HG03066 (cell line): ENCODE data around the gene PGS1.

Source experiments
- ATAC-seq: cut with Tn5 transposase; IDR thresholded peaks from one replicate; pipeline ENCODE4 v1.9.1; 2021; ENCODE audit warnings: low read depth; ENCODE audit not compliant: unreplicated experiment

The PGS1 gene

DNA sequence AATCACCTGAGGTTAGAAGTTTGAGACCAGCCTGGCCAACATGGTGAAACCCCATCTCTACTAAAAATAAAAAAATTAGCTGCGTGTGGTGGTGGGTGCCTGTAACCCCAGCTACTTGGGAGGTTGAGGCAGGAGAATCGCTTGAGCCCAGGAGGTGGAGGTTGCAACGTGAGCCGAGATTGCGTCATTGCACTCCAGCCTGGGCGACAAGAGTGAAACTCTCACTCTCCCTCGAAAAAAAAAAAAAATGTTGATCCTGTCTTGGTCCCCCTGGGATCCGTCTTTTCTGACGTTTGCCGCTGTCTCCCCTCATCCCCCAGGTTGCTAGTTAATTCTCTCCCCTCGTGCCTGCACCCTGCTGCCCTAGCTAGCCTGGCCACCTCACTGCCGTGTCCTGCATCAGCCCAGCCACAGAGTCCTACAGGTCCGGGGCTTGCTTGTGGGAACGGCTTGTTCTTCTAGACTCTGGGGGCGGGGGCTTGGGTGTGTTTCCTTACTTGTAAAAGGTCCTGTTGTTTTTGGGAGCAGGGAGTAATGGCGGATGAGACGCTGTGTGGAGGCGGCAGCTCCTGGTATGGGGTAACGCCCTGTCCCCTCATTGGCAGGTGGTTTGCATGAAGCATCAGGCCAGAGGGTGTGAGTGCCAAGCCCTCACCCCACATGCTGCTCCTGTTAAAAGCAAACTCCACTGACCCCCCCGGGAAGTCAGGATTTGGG is 44.6 kb downstream of the PGS1 start:
- no peak for ATAC-seq

DNA sequence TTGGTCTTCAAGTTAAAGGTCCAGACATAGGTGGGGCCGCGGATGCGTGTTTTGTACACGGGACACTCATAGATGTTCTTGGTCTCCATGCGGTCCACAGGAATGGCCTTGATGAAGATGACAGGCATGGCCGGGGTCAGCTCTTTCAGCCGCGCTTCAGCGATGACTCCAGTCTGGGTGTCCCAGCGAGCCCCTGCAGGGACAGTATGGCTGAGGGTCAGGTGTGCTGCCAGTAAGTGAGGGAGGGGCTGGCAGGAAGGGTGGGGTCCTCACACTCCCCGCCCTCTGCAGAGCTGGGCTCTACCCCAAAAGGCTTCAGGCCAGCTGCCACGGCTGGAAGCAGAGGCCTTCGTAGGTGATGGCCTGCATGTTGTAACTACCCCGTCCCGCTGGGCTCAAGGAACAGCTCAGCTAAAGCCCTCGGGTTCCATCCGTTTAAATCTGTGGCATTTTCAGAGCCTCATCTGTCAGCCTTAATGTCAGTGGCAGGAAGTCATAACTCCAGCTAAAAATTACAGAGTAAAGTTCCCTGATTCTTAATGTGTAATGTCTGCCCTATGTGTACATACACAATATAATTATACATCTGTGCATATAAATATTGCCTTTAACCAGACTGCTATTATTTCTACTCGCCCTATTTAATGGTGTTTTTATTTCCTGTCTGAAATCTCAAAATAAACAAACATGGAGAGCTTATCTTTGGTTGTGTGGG is 45.7 kb downstream of the PGS1 start:
- ATAC-seq: no peak

DNA sequence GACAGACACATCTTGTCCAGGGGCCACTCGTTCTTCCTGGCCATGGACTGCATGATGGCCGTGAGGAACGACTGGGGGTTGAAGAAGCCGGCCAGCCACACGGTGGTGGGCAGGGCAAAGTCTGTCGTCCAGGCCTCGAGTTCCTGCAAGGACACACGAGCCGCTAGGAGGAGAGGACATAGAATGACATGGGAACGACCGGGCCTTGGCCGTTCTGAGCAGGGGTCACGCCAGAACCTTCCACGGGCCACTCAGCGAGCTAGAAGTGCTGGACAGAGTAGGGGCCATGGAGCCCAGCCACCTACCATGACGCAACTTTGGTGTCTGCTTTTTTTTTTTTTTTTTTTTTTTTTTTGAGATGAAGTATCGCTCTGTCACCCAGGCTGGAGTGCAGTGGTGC is 47.0 kb downstream of the PGS1 start:
- ATAC-seq: no peak

DNA sequence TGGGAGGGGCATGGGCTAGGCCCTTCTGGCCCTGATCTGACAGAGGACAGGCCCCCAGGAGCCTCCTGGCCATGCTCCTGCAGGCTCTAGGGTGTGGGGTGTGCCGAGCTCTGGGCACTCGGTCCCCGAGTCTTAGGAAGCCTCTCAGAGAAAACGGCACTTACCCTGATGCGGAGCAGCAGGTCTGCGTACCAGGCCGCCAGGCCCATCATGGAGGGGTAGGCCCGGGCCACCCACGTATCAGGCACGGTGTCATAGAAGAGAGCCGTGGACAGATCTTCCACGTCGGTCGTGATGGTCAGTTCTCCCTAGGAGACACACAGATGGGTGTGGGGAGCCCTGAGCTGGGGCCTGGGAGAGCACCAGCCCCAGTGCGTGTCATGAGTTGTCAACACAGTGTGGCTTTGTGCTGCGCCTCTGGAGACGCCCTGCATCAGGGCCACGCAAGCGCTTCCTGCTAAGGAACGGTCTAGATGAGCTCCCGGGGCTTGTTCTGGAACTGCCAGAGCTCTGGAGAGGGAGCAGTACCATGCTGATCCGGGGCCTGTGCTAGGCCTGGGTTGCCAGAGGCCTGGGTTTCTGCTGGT is 47.9 kb downstream of the PGS1 start:
- no peak for ATAC-seq

DNA sequence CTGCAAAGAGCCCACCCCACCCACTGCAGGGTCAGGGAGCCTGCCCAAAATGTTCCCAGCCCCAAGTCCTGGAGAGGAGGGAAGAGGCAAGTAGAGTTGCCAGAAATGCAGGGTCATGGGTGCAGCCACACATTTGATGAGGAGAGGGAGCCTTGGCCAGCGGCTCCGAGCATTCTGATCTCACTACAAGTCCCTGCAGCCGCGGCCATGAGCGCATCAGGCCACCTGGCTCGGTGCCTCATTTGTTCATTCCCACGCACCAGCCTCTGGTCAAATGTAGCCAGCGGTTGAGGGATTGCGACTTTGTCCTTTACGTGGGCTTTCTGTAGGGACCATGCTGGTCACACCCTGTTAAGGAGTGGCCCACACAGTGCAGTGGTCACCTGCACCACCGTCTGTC is 48.7 kb downstream of the PGS1 start:
- ATAC-seq: no peak

DNA sequence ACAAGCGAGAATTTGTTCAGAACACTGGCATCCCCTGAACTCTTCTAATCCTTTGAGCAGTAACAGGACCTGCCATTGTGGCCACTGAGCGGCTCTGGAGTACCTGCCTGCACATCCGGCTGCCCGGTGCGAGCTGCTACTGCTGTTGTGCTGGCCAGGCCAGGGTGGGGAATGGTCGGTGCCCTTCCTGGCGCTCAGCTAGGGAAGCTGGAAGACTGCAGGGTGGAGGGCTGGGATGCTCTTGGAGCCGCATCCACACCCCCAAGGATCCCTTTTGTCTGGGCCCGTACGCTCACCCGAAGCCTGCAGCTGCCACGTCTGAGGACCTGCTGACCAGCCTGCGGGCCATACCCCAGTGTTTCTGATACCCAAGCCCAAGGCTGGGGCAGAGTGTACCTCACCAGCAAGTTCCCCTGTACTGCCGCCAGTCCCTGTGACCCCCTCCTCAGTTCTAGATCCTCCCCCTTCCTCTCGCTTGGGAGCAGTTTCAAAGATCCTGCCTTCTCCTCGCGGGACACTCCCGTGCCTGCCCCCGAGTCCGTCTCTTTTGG is 49.7 kb downstream of the PGS1 start:
- ATAC-seq: no peak

DNA sequence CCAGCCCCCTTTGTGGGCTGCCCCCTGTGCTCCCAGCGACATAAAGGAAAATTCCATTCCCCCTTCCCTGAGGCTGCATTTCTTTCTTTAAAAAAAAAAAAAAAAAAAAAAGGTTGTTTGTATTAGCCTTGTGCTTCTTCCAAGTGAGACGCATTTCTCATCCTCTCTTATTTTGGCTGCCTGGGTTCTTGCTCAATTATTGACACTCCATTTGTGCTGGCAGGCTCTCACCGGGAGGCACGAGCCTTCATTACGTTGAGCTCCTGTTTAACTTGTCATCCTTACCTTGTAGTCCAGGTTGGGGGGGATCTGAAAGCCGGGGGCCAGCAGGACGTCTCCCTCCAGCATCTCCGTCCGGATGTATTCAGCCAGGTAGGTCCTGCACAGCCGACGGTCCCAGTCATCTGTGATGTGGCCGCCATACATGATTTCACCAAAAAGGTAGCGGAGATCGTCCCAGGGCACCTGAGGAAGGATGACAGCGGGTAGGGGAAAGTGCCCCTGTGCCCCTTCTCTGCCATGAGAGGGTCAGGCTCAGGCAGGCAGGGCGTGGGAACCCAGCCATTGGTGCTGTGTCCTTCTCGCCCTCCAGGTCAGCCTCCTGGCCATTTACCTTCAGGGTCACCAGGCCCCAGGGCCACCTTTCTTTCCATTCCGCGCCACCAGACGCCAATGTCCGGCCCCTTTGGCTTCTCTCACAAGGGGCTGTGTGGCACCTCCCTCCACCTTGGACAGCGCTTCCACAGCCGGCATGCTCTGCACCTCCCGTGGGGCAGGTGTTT is 50.6 kb downstream of the PGS1 start:
- ATAC-seq: no peak

DNA sequence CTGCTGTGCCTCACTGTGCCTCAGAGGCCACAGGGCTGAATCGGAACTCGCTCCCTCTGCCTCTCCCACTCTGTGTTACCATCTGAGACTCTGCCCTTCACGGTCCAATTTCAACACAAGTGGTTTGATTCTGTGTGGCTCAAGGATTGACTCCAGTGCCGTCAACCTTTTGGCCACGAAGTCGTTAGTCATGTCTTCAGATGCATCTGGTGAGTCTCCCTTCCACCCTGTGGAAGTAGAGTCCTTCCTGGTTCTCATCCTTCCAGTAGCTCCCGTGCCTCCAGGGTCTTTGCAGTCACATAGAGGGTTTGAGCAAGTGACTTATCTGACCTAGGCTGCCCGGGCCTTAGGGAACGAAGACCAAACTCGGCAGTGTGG is 51.2 kb downstream of the PGS1 start:
- ATAC-seq: no peak

DNA sequence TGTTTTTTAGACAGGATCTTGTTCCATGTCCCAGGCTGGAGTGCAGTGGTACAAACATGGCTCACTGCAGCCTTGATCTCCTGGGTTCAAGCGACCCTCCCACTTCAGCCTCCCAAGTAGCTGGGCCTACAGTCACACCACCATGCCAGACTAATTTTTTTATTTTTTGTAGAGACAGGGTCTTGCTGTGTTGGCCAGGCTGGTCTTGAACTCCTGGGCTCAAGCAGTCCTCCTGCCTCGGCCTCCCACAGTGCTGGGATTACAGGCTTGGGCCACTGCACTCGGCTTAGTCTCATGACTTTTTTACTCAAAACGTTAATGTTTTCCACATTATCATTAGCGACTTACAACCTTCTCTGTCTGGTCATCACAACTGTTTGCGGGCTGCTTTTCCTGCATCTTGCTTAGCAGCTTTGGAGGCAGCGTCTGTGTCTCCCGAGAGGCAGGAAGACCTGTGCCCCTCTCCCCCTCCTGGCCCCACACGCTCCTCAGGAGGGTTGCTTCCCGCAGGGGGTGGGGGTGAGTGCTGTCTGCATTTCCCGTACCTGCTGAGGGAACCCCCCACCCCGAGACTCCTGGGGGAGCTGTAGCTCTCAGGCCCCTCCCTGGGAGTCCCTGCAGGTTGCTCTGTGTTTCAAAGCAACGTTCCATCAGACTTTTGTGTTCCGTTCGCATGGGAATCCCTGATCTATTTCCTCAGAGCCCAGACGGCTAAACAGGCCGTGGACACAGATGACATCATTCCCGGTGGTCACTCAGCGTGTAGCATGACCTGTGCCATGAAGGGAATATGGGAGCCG is 52.6 kb downstream of the PGS1 start:
- no peak for ATAC-seq

DNA sequence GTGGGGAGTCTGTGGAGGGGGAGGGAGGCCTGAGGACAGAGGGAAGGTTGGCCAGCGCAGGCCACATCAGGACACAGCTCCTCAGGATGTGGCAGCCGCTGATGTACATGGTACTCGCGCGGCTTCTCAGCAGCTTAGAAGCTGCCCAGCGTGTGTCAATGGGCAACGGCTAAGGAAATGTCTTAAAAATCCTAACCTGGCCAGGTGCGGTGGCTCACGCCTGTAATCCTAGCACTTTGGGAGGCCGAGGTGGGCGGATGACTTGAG is 53.2 kb downstream of the PGS1 start:
- ATAC-seq: no peak

DNA sequence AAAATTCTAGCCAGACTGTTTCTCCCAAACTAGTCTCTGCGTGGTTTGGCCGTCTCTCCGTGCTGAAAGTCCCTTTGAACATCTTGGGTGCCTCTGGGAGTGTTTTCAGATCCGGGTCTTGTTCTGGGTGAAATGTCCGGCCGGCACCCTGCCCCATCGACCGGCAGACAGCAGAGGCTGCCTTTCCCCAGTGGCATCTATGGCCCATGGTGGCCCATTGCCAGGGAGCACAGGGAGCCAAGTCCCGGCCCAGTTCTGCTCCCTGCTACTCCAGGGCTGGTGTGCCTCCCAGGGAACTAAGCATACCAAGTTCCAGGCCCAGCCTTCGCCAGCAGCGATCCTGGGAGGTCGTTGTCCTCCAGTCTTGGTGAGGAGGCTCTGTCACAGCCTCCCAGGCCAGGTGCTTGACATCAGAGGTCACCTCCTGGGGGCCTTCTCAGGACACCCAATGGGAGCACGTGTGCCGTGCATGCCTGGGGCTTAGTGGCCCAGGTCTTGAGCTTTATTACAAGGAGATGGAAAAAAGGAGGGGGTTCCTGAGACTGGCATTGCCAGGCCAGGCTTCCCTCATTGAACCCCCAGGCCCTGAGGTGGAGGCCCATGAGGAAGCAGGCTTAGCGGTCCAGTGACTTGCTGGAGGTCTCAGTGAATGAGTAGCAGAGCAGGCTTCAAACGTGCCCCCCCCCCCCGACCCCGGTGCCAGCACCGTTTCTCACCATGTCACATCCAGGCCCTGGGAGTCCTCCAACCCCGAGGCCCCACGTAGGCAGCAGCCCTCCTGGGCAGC is 54.0 kb downstream of the PGS1 start:
- no peak for ATAC-seq

DNA sequence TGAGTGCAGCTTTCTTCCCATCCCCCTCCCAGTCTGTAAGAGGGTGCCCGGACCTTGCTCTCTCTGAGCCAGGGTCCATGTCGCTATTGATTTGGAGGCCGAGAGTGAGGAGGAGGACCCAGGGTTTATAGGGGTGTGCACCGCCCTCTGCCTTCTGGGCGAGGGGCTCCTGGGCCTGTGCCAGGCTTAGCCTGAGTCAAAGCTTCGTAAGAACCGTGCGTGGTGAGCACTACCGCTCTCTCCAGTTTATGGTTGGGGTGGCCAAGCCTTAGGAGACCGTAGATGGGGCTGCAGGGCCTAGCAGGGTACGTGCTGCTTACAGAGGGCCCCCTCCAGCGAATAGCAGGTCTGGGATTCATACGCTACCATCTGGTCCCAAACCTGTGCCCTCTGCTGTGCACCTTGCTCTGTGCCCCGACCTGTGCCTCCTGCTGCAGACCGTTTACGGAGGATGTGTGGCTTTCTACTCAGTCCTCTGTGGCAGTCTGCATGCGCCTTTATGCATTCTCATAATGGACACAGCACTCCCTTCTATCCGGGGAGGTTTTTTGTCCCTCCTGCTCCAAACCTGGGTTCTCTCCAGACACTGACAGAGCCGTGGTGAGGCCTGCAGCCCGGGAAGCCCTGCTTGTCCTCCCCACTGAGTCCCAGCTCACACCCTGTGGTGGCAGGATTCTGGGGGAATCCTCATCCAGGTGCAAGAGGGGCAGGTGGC is 54.7 kb downstream of the PGS1 start:
- ATAC-seq: no peak

DNA sequence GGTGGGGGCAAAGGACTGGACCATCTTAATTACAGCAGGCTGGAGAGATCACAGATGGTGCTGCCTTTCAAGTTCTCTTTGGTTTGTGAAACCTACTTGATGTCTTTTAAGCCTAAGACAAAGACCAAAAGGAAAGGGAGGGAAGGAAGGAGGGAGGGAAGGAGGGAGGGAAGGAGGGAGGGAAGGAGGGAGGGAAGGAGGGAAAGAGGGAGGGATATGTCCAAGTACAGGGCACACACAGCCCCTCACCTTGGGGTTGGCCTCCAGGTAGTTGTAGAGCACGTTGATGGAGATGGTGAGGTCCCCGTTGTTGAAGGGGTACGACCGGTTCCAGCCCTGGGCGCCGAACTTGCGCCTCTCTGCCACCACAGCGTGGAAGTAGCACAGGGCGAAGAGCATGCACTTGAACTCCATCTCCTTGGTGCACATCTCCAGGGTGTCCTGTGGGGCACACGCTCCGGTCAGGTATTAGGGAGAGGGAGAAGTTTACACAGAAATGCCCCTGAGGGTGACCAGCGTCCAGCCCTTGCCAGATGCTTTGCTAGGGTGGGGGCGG is 55.4 kb downstream of the PGS1 start:
- no peak for ATAC-seq

DNA sequence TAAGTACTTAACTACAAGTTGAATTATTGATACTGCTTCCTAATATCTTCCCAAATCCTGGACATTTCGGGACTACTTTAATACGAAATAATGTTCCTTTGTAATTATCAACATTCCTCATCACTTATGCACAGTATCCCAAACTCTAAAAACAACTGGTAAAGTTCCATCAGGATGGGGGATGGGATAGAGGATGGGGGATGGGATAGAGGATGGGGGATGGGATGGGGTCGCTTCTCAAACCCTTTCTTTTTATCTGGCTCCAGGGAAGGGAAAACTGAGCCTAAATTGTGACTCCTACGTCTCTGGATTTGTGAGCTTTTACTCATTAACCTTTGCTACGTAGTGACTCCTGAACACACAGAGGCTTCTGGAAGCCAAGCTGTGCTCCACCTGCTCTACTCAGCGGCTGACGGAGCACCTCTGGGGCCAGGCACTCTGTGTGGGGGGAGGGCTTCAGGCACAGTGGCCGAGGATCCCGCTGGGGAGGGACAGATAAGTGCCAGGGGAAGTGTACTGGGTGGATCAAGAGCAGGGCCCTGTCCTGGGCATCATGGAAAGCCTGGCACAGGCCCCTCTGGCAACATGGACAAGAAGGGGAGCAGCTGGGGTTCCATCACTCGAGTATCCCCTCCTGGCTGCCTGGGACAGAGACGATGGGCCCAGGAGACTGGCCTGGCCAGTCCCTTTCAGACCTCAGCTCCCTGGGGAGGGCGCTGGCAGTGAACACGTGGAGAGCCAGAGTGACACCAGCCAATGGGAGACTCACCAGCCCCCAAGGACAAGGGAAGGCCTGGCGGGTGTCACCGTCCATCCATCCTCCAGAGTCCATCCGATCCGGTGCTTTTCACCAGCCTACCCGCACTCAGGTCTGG is 56.2 kb downstream of the PGS1 start:
- ATAC-seq: no peak

DNA sequence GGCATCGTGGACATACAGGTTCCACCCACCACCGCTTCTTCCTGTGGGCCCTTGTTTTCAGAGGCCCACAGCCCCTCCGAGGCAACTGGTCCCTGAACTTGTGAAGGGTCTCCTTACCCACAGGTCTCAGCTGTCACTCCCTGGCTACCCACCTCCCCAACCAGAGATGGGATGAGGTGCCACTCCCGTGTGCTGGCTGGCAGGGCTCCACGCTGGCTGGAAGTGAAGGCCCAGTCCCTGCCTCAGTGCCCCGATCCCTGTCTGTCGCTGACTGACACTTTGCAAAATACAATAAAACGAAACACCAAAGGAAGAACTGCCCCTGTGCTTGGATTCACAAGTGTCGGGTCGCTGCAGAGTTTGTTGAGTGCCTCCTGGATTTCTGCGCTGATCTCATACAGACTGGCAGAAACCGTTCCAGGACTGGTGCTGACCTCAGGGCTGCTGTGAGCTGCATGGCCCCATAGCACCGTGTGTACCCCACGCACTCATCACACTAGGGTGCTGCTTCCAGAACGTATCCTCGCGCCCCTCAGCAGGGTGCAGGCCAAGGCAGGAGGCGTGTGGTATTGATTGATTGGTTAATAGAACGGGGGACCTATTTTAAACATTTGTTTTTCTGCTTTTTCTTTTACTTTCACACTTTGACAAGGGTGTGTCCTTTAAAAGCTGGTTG is 57.0 kb downstream of the PGS1 start:
- no peak for ATAC-seq

DNA sequence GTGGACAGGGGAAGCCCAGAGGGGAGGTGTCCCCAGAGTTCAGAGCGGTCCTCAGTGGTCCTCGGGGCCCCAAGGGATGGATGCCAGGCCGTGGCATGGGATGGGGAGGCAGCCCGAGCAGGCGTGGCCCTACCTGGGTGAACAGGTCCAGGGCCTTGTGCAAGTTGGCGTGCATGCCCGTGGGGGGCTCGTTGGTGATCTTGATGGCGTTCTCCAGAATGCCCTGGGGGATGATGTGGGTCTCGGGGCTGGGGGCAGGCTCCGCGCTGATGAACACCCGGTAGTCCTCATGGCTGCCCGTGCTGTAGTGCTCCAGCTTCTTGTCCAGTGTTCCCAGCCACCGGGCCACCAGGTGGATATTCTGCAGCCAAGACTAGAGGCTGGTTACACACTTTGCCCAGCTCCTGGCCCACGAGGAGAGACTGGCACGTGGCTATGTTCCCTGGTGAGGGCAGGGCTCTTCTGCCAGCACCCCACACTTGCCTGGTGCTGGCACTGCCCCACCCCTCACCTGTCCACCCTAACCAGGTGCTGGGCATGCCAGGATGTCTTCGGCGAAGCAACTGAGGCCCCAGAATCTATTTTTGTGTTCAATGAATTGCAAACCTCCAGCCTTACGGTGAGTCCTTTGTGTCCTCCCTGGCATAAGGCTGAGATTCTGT is 59.2 kb downstream of the PGS1 start:
- ATAC-seq: no peak

DNA sequence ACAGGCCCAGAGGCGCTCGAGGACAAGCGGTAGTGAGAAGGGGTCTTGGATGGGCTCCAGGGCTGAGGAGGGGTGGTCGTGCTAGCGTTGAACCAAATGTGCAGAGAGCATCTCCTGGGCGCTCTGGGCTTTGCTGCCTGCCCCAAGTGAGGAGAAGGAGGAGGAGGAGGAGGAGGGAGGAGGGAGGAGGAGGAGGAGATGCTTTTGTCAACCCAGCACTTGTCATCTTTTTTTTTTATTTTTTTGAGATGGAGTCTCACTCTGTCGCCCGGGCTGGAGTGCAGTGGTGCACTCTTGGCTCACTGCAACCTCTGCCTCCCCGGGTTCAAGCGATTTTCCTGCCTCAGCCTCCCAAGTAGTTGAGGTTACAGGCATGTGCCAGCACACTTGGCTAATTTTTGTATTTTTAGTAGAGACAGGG is 59.8 kb downstream of the PGS1 start:
- ATAC-seq: no peak
